ENCODE measurements around the gene VNN1.

- TF ChIP-seq CTCF (IDR thresholded peaks at IDR 0.05; ENCODE audit: extremely low read depth in 1 of 2, insufficient read depth in 1 of 2, low read depth in 1 of 2, low read length in 2 of 2) (no peak), EZH2 (IDR thresholded peaks at IDR 0.05; ENCODE audit: borderline replicate concordance, low read depth, low read length, severe bottlenecking) (no peak), POLR2AphosphoS5 (IDR thresholded peaks at IDR 0.05; ENCODE audit: insufficient read depth, low read depth, low read length) (no peak), JUN (IDR thresholded peaks at IDR 0.05; ENCODE audit: borderline replicate concordance, insufficient read depth, insufficient read length, low read depth) (no peak), POLR2A (IDR thresholded peaks at IDR 0.05; ENCODE audit: low read depth, low read length) (no peak), MAX (IDR thresholded peaks at IDR 0.05; ENCODE audit: insufficient read depth, insufficient read length) (no peak), GATA2 (IDR thresholded peaks at IDR 0.05; ENCODE audit: insufficient read depth, insufficient read length, low read depth, low read length) (no peak)
Observed at GRCh38 chr6:132661906-132662305, 51.9 kb downstream of the VNN1 start.

Data from endothelial cell of umbilical vein (primary cell).